Astrocyte of the spinal cord (primary cell): ENCODE data around the gene SLX4IP.
A peak's percentile ranks its signal among the peaks of the same experiment; 100 is the strongest.

ENCODE experiments used
- DNase-seq: peaks from one replicate; pipeline ENCODE4 v3.0.0; 2011; ENCODE audit warnings: low read depth, low spot score
- H3K4me3 ChIP-seq: 2 replicates; pipeline ENCODE4 v1.5.1; 2011; ENCODE audit warnings: low read depth, mild to moderate bottlenecking, low read length, moderate library complexity
- CTCF ChIP-seq: IDR thresholded peaks from 2 replicates; pipeline ENCODE4 v1.5.1; 2012; ENCODE audit warnings: low read depth, mild to moderate bottlenecking, low read length, inconsistent platforms
- in situ Hi-C: cut with HindIII; loops from 2 replicates; pipeline ENCODE4 v1.10.0; 2017; ENCODE audit warnings: low sequenced_read_pairs

The SLX4IP gene

DNA sequence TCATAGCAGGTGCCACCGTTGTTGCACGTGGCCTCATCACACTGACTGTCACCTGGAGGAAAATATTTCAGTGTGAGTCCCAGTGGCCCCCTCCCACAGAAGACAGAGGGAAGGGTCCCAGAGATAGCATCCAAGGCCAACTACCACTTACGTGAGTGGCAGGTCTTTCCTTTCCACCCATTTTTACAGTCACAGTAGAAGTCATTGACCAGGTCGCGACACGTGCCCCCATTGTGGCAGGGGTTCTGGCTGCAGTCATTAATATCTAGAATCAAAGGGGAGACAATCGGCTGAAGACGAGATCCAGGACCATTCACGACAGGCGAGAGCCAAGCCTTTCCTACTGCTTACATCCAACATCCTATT, 210.1 kb downstream of the SLX4IP start:
- no peak overlapping the region for H3K4me3 ChIP-seq
- no peak for TF ChIP-seq CTCF
- in situ Hi-C loops: no loop called here
- no peak for DNase-seq

GRCh38 chr20:10646006-10646405, 210.9 kb downstream of the SLX4IP start:
- in situ Hi-C loops: no loop called here
- no peak for DNase-seq

DNA sequence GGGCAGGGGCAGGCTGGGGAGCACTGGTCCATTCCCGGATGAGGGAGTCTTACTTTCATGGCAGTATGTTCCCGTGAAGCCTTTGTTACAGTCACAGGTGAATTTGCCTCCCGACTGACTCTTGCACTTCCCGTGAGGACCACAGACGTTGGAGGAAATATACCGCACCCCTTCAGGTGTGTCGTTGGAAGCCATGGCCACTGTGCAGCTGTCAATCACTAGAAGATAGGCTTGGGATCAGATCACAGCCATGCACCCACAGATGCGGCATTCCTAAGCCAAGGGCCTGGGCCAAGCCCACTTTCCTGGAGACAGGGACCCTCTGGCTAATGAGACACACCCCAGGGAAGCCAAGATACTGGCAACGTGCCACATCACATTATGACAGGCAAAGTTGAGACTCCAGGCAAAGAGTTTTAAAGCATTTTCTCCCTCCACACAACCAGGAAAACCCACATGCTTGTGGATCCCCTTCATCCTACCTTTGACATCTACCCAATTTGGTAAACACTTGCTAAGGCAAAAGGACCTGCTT, 211.8 kb downstream of the SLX4IP start:
- no peak for TF ChIP-seq CTCF
- DNase-seq: no peak
- in situ Hi-C loops: no loop called here
- no peak overlapping the region for H3K4me3 ChIP-seq

More at GRCh38 chr20:10646006-10646405, 210.9 kb downstream of the SLX4IP start:
- H3K4me3 ChIP-seq: no peak overlapping the region
- no peak for TF ChIP-seq CTCF

DNA sequence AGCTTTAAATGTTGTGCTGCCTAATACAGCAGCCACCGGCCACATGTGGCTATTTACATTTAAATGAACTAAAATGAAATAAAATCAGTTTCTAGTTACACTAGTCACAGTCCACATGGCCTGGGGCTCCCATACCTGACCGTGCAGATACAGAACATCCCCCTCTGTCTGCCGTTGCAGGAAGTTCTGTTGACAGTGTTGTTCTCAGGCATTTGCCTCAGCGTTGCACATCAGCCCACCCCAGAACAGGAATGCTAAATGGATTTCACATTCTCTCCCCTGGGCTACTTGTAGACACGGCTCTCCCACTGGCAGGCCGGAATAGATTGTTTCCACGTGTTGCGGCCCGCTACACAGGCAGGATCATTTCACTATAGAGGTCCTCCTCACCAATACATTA, 212.4 kb downstream of the SLX4IP start:
- TF ChIP-seq CTCF: peak; percentile 53
- no peak for DNase-seq
- no peak overlapping the region for H3K4me3 ChIP-seq
- in situ Hi-C loops: no loop called here

- no peak for TF ChIP-seq CTCF
- no peak overlapping the region for H3K4me3 ChIP-seq
- in situ Hi-C loops: no loop called here
- DNase-seq: no peak
These were observed 212.8 kb downstream of the SLX4IP start for GRCh38 chr20:10647909-10648308.

GRCh38 chr20:10648651-10649050, 213.5 kb downstream of the SLX4IP start:
- H3K4me3 ChIP-seq: no peak overlapping the region
- in situ Hi-C loops: no loop called here
- no peak for TF ChIP-seq CTCF
- DNase-seq: peak; percentile 89
